Uterus (tissue), 2 donors: ENCODE data around the gene SLC6A4.

Source experiments
- POLR2A ChIP-seq, 2 donors: fragments of 450-650 bp; IDR thresholded peaks; one replicate each; pipeline ENCODE4 v1.6.1; 2016; ENCODE audit warnings: antibody characterized with exemption in 2 of 2, mild to moderate bottlenecking in 1 of 2, moderate library complexity in 1 of 2
- TF ChIP-seq, protein P1 (sequence below), 4 experiments: fragments of 200-600 bp in 2 of 4; fragments of 450-650 bp in 2 of 4; sonication (generic) in 2 of 4; IDR thresholded peaks; one replicate each; pipeline ENCODE4 v1.5.1; 2016 to 2019; ENCODE audit warnings: antibody characterized with exemption in 4 of 4, mild to moderate bottlenecking in 2 of 4, moderate library complexity in 1 of 4

DNA sequence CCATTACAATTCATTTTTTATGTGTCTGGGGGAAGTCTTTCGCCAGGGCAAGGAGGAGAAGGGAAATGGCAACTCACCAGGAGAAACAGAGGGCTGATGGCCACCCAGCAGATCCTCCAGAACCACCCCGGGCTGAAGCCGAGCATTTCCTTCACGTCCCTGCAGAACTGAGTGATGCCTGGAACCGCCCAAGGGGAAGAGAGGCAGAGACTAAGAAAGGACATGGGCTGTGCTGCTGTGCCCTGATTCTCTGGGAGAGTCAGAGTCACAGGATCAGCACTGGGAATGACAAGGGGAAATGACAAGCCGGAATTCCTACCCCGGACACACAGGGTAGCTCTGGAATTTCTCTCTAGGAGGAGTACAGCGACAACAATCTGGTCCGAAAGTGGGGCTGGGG is 27.8 kb downstream of the SLC6A4 start:
- TF ChIP-seq, protein P1, sequence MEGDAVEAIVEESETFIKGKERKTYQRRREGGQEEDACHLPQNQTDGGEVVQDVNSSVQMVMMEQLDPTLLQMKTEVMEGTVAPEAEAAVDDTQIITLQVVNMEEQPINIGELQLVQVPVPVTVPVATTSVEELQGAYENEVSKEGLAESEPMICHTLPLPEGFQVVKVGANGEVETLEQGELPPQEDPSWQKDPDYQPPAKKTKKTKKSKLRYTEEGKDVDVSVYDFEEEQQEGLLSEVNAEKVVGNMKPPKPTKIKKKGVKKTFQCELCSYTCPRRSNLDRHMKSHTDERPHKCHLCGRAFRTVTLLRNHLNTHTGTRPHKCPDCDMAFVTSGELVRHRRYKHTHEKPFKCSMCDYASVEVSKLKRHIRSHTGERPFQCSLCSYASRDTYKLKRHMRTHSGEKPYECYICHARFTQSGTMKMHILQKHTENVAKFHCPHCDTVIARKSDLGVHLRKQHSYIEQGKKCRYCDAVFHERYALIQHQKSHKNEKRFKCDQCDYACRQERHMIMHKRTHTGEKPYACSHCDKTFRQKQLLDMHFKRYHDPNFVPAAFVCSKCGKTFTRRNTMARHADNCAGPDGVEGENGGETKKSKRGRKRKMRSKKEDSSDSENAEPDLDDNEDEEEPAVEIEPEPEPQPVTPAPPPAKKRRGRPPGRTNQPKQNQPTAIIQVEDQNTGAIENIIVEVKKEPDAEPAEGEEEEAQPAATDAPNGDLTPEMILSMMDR (IDR thresholded peaks at IDR 0.05): no peak
- TF ChIP-seq POLR2A (IDR thresholded peaks at IDR 0.05): no peak
